Measurements from ENCODE around the gene WASHC3.

WASHC3 gene

DNA sequence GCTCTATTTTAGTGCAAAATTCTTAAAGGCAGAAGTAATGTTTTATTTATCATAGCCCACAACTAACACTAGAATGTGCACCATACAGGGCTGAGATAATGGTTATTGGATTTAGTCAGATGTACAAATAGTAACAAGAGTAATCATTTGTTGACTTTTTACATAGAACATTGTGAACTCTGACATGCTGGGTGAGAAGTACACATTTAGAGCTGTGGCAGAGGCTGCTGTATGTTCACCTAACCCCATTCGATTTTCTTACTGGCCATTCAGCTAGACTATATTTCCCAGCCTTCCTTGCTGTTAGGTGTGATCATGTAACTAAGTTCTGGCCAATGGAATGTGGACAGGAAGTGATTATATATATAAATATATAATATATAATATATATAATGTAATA, 95.3 kb downstream of the WASHC3 start:
- no peaks in the 10 kb centered on the region for H3K36me3 ChIP-seq (ENCODE audit: insufficient read depth, insufficient read length, low read length)
- no peaks in the 10 kb centered on the region for H3K27me3 ChIP-seq (ENCODE audit: insufficient read depth, insufficient read length)
- H3K4me1 ChIP-seq (ENCODE audit: insufficient read depth, insufficient read length): no peaks in the 10 kb centered on the region
- no peaks in the 10 kb centered on the region for H3K9me3 ChIP-seq (ENCODE audit: insufficient read depth, low read length)
- no peak overlapping the region for H3K4me3 ChIP-seq (ENCODE audit: insufficient read length, low read depth)
- no peak for DNase-seq (ENCODE audit: low read depth, low spot score)
- H3K9ac ChIP-seq (ENCODE audit: insufficient read length, low read depth): no peak overlapping the region
- TF ChIP-seq ZNF274 (IDR thresholded peaks at IDR 0.05; ENCODE audit: low read depth, low read length): no peak
- no peak for TF ChIP-seq YY1 (IDR thresholded peaks at IDR 0.05; ENCODE audit: insufficient read depth, insufficient read length)
- TF ChIP-seq SUZ12 (IDR thresholded peaks at IDR 0.05; ENCODE audit: extremely low read depth, insufficient read depth, insufficient read length): no peak

DNA sequence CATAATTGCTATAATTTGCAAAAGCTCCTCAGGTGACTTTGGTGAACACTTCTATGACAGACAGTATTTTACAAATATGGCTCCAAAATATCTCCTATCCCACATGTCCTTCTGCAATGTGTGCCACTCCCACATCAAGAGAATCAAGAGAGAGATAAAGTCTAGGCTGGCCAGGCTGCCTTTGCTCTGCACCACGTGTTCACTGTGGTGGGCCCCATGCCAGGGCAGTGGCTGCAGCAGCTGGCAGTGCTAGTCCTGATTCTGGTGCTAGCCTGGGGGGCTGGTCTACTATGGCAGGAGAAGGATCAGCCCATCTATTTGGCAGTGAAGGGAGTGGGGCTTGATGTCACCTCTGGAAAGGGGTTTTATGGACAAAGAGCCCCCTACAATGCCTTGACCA, 98.1 kb downstream of the WASHC3 start:
- Histone ChIP-seq H3K36me3 (ENCODE audit: insufficient read depth, insufficient read length, low read length) (no peaks in the 10 kb centered on the region), H3K9ac (ENCODE audit: insufficient read length, low read depth) (no peak overlapping the region), H3K9me3 (ENCODE audit: insufficient read depth, low read length) (peaks cover 6% of the 10 kb centered on the region; the same call in 1 of the 2 replicates), H3K4me3 (ENCODE audit: insufficient read length, low read depth) (no peak overlapping the region), H3K27me3 (ENCODE audit: insufficient read depth, insufficient read length) (no peaks in the 10 kb centered on the region), H3K4me1 (ENCODE audit: insufficient read depth, insufficient read length) (no peaks in the 10 kb centered on the region)
- TF ChIP-seq YY1 (IDR thresholded peaks at IDR 0.05; ENCODE audit: insufficient read depth, insufficient read length) (no peak), SUZ12 (IDR thresholded peaks at IDR 0.05; ENCODE audit: extremely low read depth, insufficient read depth, insufficient read length) (no peak), ZNF274 (IDR thresholded peaks at IDR 0.05; ENCODE audit: low read depth, low read length) (no peak)
- DNase-seq (ENCODE audit: low read depth, low spot score): no peak
